SU-DHL-6 (cell line): ENCODE results near the gene GINS3.

ENCODE experiments used
- H2AFZ ChIP-seq: fragments of 200-600 bp; sonication (generic); 2 replicates; pipeline ENCODE4 v1.6.1; 2014; ENCODE audit warnings: low read depth, mild to moderate bottlenecking, moderate library complexity, mixed read lengths, antibody characterized with exemption, low read length; ENCODE audit not compliant: severe bottlenecking
- H3F3A ChIP-seq: fragments of 200-600 bp; shearing (Covaris generic); 2 replicates; pipeline ENCODE4 v1.6.0; 2016; ENCODE audit warnings: antibody characterized with exemption, mild to moderate bottlenecking; ENCODE audit not compliant: insufficient read depth
- H3K27ac ChIP-seq: fragments of 200-600 bp; sonication (generic); 2 replicates; pipeline ENCODE4 v1.5.1; 2016; ENCODE audit warnings: low read depth, mild to moderate bottlenecking, low read length, moderate library complexity, mixed read lengths
- H3K27me3 ChIP-seq: fragments of 200-600 bp; sonication (generic), shearing (Covaris generic); 2 replicates; pipeline ENCODE4 v1.6.0; 2014; ENCODE audit warnings: mild to moderate bottlenecking, low read length
- H3K36me3 ChIP-seq: fragments of 200-600 bp; sonication (generic); 2 replicates; pipeline ENCODE4 v1.6.1; 2014; ENCODE audit warnings: mild to moderate bottlenecking, low read length, mixed read lengths
- H3K4me2 ChIP-seq: fragments of 300-600, 200-600 bp; shearing (Covaris generic), sonication (generic); 2 replicates; pipeline ENCODE4 v1.6.0; 2014; ENCODE audit warnings: low read length, low read depth, mild to moderate bottlenecking; ENCODE audit not compliant: poor library complexity, severe bottlenecking
- H3K4me3 ChIP-seq: fragments of 200-600 bp; sonication (generic); 2 replicates; pipeline ENCODE4 v1.5.1; 2014; ENCODE audit warnings: antibody characterized with exemption, low read length, mild to moderate bottlenecking, mixed read lengths; ENCODE audit not compliant: insufficient read depth, poor library complexity, severe bottlenecking
- H3K79me2 ChIP-seq: fragments of 200-600 bp; sonication (generic); 2 replicates; pipeline ENCODE4 v1.6.1; 2014; ENCODE audit warnings: mild to moderate bottlenecking, low read length, moderate library complexity; ENCODE audit not compliant: insufficient read depth
- H3K9ac ChIP-seq: fragments of 200-600 bp; sonication (generic); 2 replicates; pipeline ENCODE4 v1.7.0; 2014; ENCODE audit warnings: mild to moderate bottlenecking, low read length
- H3K9me2 ChIP-seq: fragments of 200-600 bp; sonication (generic); replicated peaks from 2 replicates; pipeline ENCODE4 v1.6.1; 2014; ENCODE audit warnings: low read length; ENCODE audit not compliant: insufficient read depth
- H3K9me3 ChIP-seq: fragments of 200-600 bp; sonication (generic); 2 replicates; pipeline ENCODE4 v1.6.1; 2014; ENCODE audit warnings: low read length, mixed read lengths; ENCODE audit not compliant: insufficient read depth
- H4K20me1 ChIP-seq: fragments of 200-600 bp; sonication (generic); 2 replicates; pipeline ENCODE4 v1.6.1; 2014; ENCODE audit warnings: low read depth, mild to moderate bottlenecking, antibody characterized with exemption, low read length, moderate library complexity, mixed read lengths
- CTCF ChIP-seq: fragments of 200-600 bp; sonication (generic); IDR thresholded peaks from one replicate; pipeline ENCODE4 v1.5.1; 2017; ENCODE audit warnings: antibody characterized with exemption, mild to moderate bottlenecking, low read length, moderate library complexity; ENCODE audit not compliant: insufficient read depth, poor library complexity, severe bottlenecking
- EZH2phosphoT487 ChIP-seq: fragments of 200-600 bp; sonication (generic), shearing (Covaris generic); conservative IDR thresholded peaks from 2 replicates; pipeline ENCODE4 v1.6.1; 2018; ENCODE audit warnings: mild to moderate bottlenecking, antibody characterized with exemption, low read length, moderate library complexity, mixed read lengths

GINS3 gene

DNA sequence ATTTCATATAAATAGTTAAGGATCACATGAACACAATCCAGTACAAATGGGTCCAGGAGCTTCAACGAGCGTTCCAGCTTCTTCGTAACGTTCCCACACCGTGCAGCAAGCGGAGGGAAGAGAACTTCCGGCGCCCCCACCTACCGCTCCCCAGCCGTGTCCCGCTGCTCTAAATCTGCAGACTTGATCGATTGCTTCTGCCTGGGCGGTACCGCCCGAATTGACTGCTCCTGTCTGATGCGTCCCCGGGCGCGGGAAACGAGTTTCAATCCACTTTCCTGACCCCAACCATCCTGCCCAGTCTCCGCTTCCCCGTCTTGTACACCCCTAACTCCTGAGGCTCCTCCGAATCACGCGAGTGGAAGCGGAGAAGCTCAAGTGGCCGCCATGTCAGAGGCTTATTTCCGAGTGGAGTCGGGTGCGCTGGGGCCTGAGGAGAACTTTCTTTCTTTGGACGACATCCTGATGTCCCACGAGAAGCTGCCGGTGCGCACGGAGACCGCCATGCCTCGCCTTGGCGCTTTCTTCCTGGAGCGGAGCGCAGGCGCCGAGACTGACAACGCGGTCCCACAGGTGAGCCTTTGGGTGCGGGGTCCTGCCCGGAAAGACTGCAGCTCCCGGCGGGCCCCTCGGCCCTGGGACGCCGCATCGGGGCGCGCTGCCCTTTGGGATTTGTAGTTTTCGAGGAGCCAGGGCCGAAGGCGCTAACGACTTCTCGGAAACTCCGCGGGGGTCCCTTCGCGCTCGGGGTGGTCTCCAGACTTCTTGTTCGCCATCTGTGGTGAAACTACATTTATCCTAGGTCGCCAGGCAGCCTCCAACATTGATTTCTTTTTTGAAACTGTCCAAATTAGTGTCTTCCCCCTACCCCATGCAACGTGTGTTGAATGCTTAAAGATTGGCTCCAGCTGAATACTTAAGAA, at the start of gene GINS3:
TSS of gene GINS3 (plus strand) at position 257 of the 923 bp plus-strand sequence. CDS start at position 388, 131 bp downstream.
- Histone ChIP-seq H3K9me2 (no peaks in the 10 kb centered on the region), H4K20me1 (no peaks in the 10 kb centered on the region), H3K9me3 (no peaks in the 10 kb centered on the region), H2AFZ (peak within 1 kb of the TSS; percentile 28), H3K27ac (peak within 1 kb of the TSS; percentile 72), H3K9ac (peak within 1 kb of the TSS; percentile 95), H3K27me3 (no peaks in the 10 kb centered on the region), H3K36me3 (no peaks in the 10 kb centered on the region), H3K4me2 (peak within 1 kb of the TSS; percentile 98), H3K4me3 (peak within 1 kb of the TSS; percentile 81), H3F3A (peaks cover 7% of the 10 kb centered on the region; the same call in 1 of the 2 replicates), H3K79me2 (peaks cover 21% of the 10 kb centered on the region)
- no peak for TF ChIP-seq CTCF
- no peak for TF ChIP-seq EZH2phosphoT487

DNA sequence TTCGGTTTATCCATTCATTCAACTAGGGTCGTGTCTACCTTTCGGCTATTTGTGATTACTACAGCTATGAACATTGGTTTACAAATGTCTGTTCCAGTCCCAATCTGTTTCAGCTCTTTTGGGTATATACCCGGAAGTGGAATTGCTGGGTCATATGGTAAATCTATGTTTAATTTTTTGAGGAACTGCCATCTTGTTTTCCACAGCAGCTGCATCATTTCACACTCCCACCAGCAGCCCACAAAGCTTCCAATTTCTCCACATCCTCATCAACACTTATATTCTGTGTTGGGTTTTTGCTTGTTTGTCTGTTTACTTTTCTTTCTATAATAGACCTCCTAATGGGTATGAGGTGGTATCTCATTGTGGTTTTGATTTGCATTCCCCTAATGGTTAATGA, 48.7 kb upstream of the GINS3 start:
- Histone ChIP-seq H3K4me2 (peak overlapping the region; percentile 17), H3K27me3 (no peaks in the 10 kb centered on the region), H3K9ac (no peak overlapping the region)

GRCh38 chr16:58345574-58346354, 46.5 kb upstream of the GINS3 start:
- Histone ChIP-seq H3K79me2 (no peaks in the 10 kb centered on the region), H3K9ac (peak overlapping the region; percentile 31), H3K27ac (peak overlapping the region; percentile 21), H3K9me2 (no peaks in the 10 kb centered on the region), H3F3A (peaks cover 6% of the 10 kb centered on the region; the same call in 1 of the 2 replicates), H2AFZ (peak overlapping the region; percentile 44), H3K9me3 (no peaks in the 10 kb centered on the region), H3K4me2 (peak overlapping the region; percentile 69), H3K27me3 (no peaks in the 10 kb centered on the region), H3K36me3 (no peaks in the 10 kb centered on the region), H4K20me1 (no peaks in the 10 kb centered on the region), H3K4me3 (peak overlapping the region; percentile 33)
- TF ChIP-seq CTCF, result peak; percentile 41
- TF ChIP-seq EZH2phosphoT487, result no peak

More for the DNA sequence above, 48.7 kb upstream of the GINS3 start:
- Histone ChIP-seq H3K79me2 (no peaks in the 10 kb centered on the region), H3K27ac (no peak overlapping the region), H4K20me1 (no peaks in the 10 kb centered on the region), H2AFZ (peak overlapping the region; percentile 39), H3K9me3 (no peaks in the 10 kb centered on the region), H3K36me3 (no peaks in the 10 kb centered on the region), H3K4me3 (no peak overlapping the region), H3F3A (peaks cover 6% of the 10 kb centered on the region; the same call in 1 of the 2 replicates), H3K9me2 (no peaks in the 10 kb centered on the region)
- TF ChIP-seq CTCF, result no peak
- TF ChIP-seq EZH2phosphoT487, result no peak
